Right ventricle myocardium superior (tissue), 1 donor: ENCODE results near the gene PIEZO2. TPM values are rescaled to one million over a fixed set of nuclear protein-coding genes. Genes with fewer than 3 reads are reported as not detected.
"Not testable (repeated sequence)": the region's sequence is repeated elsewhere in the genome, so short reads cannot be mapped to it uniquely, and the experiment has no call there.

Experiments used
- ATAC-seq: fragments of 200-7000 bp; cut with Tn5 transposase; one replicate; pipeline ENCODE4 v1.9.1; 2020; ENCODE audit warnings: mild to moderate bottlenecking; ENCODE audit not compliant: poor library complexity
- DNase-seq: peaks from one replicate; pipeline ENCODE4 v3.0.0-alpha.2; 2020
- intact Hi-C: fragments of 100-400 bp; cut with DNase I; formaldehyde crosslinking; loops from one replicate; pipeline ENCODE4 v1.11.2; 2022
- total RNA-seq: library from RNA; stranded (reverse); fragmentation: NEBNext Ultra II Directional; extraction: Animal tissue kit (Norgen Biotek cat#: 25700); gene quantifications from one replicate; pipeline ENCODE4 v1.2.1, GENCODE V29; 2021
- donor health status: DM: no; HTN: yes; CAD: no; lungs with severe emphysema.

The PIEZO2 gene
- total RNA-seq, 1 donor from 2014 or later = 0.32 TPM

- DNase-seq = no peak
- ATAC-seq = no peak
- intact Hi-C loops = no loop called here
Measured at GRCh38 chr18:10953672-10954071, 195.7 kb downstream of the PIEZO2 start.

- ATAC-seq (no peak), DNase-seq (no peak)
- intact Hi-C loops = no loop called here
Measured at GRCh38 chr18:10951631-10952544, 197.5 kb downstream of the PIEZO2 start.

GRCh38 chr18:10950876-10951630, 198.3 kb downstream of the PIEZO2 start:
- ATAC-seq (no peak), DNase-seq (no peak)
- intact Hi-C loops = no loop called here

GRCh38 chr18:10950080-10950875, 199.1 kb downstream of the PIEZO2 start:
- no peak for DNase-seq
- intact Hi-C loops = no loop called here
- ATAC-seq = no peak

- intact Hi-C loops = no loop called here
- ATAC-seq = no peak
Measured at GRCh38 chr18:10949655-10950054, 199.7 kb downstream of the PIEZO2 start.

GRCh38 chr18:10948421-10948820, 200.9 kb downstream of the PIEZO2 start:
- intact Hi-C loops = no loop called here
- DNase-seq (no peak), ATAC-seq (no peak)

More at GRCh38 chr18:10949655-10950054, 199.7 kb downstream of the PIEZO2 start:
- DNase-seq = no peak

GRCh38 chr18:10946058-10946457, 203.3 kb downstream of the PIEZO2 start:
- ATAC-seq = no peak
- intact Hi-C loops = no loop called here
- DNase-seq = no peak

- no peak for DNase-seq
- intact Hi-C loops = no loop called here
- ATAC-seq = no peak
Measured at GRCh38 chr18:10942998-10943397, 206.4 kb downstream of the PIEZO2 start.

- intact Hi-C loops = no loop called here
- ATAC-seq (no peak), DNase-seq (no peak)
Measured at GRCh38 chr18:10939822-10940221, 209.5 kb downstream of the PIEZO2 start.

- no peak for ATAC-seq
- intact Hi-C loops = no loop called here
- no peak for DNase-seq
Measured at GRCh38 chr18:10937743-10938640, 211.4 kb downstream of the PIEZO2 start.

- DNase-seq = no peak
- ATAC-seq = peak; percentile 52
- intact Hi-C loops = no loop called here
Measured at GRCh38 chr18:10936176-10937053, 213.0 kb downstream of the PIEZO2 start.

- DNase-seq (no peak), ATAC-seq (no peak)
- intact Hi-C loops = no loop called here
Measured at GRCh38 chr18:10935588-10935987, 213.8 kb downstream of the PIEZO2 start.

- ATAC-seq, intact Hi-C loops, DNase-seq: not testable (repeated sequence)
Measured at GRCh38 chr18:10933648-10934047, 215.7 kb downstream of the PIEZO2 start.

- DNase-seq (no peak), ATAC-seq (no peak)
- intact Hi-C loops = no loop called here
Measured at GRCh38 chr18:10930076-10930475, 219.3 kb downstream of the PIEZO2 start.

GRCh38 chr18:10928772-10929373, 220.5 kb downstream of the PIEZO2 start:
- DNase-seq (no peak), ATAC-seq (no peak)
- intact Hi-C loops = no loop called here

- DNase-seq (no peak), ATAC-seq (no peak)
- intact Hi-C loops = no loop called here
Measured at GRCh38 chr18:10928011-10928771, 221.2 kb downstream of the PIEZO2 start.
